CD4-positive, alpha-beta T cell treated with Interleukin-1 beta for 1 hour (primary cell): ENCODE results near the gene DIS3L2.
A peak's percentile ranks its signal among the peaks of the same experiment; 100 is the strongest.

Experiments used
- DNase-seq, 2 donors: peaks; one replicate each; pipeline ENCODE4 v3.0.0-alpha.2; 2020 to 2022

The DIS3L2 gene

DNA sequence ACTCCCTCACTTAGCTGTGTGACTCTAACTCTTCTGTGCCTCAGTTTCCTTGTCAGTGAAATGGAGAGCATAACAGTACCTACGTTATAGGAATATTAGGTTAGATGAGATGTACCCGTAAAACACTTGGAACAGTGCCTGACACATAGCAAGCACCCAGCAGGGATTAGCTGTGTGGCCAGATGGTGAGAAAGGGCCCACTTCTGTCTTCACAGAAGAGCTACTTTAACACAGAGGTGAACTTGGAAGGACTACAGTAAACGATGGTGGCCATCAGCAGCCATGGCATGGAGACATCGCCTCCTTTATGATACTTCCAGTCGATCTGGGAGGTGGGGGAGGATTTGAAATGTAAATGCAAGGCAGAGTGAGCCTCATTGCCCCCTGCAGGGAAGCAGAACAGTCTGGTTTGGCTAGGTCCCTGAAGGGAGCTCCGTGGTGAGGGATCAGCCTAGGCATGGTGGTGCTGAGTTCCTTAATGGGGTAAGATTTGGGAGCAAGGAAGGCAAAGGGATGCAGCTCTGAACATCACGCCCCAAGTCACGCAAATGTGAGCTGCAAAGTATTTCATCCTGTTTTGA is 315.3 kb downstream of the DIS3L2 start:
- DNase-seq = no peak

DNA sequence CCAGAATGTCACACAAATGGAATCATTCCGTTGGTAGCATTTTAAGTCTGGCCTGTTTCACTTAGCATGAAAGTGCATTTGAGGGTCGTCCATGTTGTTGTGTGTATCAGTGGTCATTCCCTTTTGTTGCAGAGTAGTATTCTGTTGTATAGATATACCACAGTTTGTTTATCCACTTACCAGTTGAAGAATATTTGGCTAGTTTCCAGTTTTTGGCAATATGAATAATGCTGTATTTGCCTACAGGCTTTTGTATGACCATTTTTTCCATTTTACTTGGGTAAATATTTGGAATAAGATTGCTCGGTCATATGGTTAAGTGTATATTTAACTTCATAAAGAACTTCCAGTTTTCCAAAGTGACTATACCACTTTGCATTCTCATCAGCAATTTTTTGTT is 317.0 kb downstream of the DIS3L2 start:
- DNase-seq = no peak

DNA sequence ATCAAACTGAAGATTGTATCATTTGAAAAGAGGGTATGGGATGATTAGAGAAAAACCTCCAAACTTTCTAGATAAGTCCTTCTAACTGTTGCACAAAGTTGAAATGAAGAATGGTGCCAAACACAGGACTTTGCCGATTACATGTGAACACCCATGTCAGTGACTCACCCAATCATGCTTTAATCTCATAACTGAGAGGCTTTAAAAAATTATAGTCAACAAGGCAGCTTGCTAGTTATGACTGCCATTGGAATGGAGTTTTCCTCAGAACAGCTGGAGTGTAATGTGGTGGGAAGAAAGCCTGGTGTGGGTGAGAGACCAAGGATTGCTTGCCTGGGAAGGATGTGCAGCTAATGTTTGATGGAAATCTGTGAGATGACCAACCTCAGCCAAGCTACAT is 318.8 kb downstream of the DIS3L2 start:
- no peak for DNase-seq

DNA sequence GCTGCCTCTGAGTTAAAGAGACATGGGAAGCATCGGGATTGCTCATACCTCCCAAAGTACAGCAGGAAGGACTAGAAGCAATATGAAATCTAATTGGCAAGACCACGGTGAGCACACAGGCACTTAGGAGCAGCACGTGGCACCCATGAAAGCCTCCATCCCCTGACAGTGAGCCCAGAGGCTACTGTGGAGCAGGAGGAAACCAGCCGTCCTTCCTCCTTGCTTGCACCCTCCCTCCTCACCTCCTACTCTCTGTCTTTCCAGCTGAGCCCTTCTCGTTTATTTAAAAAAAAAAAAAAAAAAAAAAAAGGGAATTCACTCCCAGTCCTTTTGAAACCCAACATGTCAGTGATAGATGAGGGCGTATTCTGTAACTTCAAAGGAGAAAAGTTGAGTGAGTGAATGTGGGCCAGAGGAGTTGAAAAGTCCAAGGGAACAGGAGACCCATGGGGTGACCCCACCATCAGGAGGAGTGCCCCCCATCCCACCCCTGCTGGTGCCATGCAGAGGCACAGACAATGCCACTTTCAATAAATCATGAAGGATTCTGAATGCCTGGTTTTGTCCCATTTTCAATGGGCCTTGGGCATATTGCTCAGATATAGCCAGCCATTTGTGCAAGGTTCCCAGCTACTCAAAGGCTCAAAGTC is 320.5 kb downstream of the DIS3L2 start:
- no peak for DNase-seq

DNA sequence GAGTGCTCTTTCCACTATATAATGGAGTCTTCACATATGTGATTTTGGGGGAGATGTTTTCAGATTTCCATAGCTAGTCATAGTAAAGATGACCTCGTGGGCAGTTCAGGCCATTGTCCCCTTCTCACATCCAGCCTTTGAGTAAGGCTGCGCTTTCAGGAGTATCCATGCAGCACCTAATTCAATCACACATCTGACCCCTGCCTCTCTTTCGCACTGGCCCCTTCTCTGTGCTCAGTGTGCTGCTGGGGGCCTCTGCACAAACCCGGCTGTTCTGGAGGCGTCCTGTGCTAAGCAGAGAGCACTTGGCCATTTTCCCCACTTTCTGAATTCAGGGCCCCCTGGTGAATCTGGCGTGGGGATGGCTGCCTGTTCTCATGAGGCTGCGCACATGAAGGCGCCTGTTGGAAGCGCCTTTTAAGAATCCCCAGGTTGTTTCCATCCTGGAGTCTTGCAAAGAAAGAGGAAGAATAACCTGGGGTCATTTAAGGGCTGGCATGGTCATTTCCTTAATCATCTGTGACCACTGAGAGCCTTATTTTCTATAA is 321.1 kb downstream of the DIS3L2 start:
- DNase-seq = no peak

DNA sequence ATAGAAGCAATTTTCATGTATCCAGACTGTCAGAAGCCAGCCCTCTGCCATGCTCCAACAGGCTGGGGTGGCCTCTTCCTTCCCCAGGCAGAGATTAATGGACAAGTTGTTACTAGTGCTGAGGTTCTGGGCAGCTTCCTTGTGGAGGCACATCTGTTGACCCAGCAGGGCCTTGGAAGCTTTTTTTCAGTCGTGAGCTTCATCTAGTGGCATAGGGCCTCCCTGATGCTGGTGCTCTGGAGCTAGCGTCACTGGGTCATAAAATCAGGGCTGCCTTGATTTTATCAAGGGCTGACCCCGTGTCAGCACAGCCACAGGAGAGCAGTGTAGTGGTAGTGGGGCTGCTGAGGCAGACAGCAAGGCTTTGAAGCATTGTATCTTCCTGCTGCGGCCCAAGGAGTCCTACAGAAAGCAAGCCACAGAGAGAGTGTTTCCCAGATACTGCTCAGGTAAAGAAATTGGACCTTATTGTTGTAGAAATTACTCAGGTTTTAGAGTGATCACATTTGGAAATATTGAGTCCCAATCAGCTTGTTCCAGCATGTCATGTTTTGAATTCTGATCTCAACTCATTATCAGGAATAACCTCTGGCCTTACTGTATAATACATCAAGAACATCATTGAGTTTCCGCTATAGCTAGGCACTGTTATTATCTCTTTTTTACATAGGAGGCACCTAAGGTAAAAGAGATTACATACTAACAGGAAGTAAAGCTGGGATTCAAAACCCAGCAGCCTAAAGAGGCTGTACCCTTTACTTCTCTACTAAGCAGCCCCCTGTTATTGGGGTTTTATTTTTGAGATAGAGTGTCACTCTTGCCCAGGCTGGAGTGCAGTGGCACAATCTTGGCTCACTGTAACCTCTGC is 324.7 kb downstream of the DIS3L2 start:
- DNase-seq = no peak

DNA sequence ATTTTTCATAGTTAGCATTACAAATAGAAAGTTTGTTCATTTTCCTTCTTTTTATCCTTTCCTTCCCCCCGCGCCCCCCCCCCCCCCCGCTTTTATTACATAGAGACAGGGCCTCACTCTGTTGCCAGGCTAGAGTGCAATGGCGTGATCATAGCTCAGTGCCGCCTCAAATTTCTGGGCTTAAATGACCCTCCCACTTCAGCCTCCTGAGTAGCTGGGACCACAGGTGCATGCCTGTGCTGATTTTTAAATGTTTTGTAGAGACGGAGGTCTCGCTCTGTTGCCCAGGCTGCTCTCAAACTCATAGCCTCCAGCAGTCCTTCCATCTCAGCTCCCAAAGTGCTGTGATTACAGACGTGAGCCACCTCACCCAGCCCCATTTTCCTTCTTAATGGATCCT is 325.8 kb downstream of the DIS3L2 start:
- DNase-seq = no peak

DNA sequence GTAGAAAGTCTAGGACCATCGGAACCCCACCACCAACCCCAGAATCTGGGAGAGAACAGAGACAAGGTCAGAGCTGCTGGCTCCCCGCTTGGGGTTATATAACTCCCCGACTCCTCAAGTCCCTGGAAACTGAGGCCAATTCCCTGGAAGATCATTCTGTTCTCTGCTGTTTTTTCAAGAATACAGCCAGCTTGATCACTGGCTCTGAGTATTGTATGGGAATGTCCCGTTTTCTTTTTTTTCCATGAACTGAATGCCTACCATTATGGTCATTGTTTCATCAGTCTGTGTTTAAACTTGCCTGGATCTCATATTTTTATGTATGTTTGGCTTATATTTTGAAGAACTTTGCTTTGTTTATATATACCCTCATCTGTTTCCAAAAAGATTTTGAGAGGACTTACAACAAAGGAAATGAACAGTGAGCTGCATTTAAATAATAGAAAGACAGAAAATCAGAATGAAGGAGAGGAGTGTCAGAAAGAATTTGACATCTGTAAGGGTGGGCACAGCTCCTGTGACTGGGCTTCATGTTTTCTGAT is 327.0 kb downstream of the DIS3L2 start:
- DNase-seq = no peak

DNA sequence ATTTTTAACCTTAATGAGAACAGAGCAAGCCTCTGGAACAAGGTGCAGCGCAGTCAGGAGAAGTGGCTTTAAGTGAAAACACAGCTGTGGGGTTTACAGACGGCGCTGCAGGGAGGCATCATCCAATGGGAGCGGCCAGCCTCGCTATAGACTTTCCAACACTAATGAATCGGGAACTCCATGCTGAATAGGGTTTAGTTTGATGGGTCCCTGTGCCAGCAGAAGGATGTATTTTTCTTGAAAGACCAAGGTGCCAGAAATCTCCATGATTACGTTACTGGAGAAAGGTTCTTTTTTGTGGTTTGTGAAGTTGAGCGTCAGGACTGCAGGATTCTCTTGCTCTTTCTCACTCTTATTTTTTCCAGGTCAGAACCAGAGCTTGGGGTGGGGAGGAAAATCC is 329.2 kb downstream of the DIS3L2 start:
- DNase-seq = no peak

DNA sequence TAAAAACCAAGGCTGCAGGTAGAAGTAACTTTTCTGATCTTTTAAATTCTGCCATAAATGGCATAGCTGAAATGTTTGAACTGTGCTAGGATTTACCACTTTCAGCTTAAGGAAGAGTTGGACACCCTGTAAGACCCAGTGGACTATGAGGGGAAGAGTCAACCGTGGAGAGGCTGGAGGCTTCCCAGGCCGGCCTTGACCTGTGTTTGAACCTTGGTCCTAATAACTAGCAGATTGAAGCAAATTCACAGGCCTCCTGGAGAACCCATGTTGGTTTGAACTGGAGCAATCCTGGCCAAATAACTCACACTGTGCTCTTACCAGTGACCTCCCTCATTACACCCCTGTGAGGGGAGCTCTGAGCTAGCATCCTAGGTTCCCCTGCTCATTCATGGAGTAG is 329.8 kb downstream of the DIS3L2 start:
- DNase-seq = no peak

DNA sequence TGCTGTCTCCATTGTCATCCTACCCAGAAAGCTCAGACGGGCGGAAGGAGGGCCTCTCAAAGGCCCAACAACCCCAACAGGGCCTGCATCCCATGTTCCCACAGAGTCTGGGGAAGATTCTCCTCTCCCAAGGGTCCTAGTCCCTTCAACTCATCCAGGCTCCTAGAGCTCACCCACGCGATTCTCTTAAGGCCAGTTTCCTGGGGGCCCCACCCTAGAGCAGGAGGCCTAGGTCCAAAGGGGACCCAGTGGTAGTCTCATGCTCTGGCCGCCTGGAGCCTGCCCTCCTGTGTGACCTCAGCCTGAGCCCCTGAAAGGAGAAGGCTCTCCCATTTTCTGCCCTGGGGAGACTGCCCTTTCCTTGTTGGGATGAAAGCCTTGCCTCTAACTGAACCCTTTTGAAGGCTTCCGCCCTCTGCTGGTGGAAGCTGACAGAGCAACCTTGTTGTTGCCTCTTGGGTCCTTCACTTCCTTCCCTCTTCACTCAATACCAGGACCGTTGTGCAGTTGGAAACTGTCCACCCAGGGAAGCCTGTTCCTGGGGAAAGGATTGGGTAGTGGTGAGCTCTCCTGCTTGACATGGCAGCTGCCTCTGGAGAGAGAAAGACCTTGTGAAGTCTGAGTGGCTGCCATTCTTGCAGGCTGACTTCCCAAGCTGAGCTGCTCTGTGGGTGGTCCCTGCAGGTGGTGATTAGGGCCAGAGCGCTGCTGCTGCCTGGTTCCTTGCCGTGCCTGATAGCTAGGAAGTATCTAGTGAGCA is 331.1 kb downstream of the DIS3L2 start:
- peak; percentile 47 to 50 for DNase-seq

DNA sequence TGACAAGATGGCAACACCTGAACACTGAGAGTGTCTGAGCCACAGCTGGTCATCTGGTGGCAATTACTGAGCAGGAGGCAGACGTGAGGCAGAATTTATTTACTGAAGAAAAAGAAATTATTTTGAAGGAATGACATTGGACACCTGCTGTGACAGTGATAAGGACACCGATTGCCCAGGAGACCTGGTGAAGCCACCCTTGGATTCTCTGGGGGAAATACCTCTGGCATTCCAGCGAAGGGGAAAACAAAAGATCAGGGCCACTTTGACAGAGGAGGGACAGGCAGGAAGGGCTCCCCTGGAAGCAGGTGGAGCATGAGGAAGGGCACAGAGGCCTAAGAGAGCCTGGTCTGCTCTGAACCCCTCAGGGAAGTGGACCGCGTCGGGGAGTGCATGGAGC is 331.7 kb downstream of the DIS3L2 start:
- no peak for DNase-seq

DNA sequence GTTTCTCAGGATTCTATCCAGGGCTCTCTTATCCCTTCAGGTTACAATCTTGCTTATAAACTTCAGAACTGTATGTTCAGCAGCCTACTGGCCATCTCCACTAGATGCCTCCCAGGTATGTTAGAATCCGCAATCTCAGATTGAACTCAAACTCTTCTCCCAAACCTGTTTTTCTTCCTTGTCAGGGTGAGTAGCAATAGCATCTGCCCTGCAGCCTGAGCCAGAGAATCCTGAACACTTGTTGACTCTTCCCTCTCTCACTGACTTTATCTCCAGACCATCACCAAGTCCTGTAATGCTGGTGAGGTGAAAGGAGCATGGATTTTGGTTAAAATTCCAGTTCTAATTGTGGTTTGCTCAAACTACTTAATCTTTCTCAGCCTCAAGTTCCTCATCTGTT is 334.5 kb downstream of the DIS3L2 start:
- no peak for DNase-seq

DNA sequence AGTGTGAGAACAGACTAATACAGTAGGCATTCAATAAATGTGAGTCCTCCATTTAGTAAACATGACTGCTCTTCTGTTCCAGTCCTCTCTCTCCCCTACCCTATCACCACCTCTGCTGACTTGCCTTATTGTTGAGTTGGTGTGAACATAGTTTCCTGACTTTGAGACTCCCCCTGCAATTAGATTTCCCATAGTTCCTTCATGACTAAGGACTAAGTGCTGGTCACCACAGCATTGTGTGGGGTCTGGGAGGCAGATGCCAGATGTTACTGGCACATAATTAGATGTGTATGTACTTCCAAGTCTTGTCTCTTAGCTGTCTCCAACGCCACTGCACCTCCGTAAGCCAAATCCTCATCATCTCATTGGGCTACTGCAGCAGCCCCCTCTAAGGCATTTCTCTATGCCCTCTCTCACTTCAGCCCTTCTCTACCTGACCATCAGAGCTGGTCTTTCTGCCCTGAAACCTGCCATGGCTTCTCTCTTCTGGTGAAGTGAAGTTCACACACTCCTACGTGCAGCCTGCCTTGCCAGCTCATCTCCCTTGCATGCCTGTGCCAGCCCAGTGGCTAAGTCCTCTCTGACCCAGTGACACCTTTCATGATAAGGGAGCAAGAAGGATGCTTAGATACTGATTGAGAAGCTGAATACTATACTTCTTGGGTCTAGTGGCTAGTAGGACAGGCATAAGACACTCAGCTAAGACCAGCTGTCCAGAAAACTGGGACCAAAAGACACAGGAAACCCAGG is 335.4 kb downstream of the DIS3L2 start:
- no peak for DNase-seq

DNA sequence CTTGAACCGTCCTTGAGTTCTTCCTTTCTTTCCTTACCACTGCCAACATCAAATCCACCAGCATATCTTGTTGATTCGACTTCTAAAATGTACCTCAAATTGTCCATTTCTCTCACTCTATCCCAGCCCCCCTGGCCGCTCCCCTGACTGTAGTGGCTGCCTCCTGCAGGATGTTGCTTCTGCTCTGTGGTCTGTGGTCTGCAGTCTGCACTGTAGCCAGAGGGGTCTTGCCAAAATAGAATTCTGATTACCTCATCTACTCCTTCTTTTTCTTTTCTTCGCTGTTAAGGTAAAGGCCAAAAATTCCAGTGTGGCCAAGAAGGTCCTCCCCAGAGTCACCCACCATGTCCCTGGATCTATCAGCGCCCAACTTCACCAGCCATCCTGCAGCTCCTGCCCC is 337.6 kb downstream of the DIS3L2 start:
- DNase-seq = no peak

DNA sequence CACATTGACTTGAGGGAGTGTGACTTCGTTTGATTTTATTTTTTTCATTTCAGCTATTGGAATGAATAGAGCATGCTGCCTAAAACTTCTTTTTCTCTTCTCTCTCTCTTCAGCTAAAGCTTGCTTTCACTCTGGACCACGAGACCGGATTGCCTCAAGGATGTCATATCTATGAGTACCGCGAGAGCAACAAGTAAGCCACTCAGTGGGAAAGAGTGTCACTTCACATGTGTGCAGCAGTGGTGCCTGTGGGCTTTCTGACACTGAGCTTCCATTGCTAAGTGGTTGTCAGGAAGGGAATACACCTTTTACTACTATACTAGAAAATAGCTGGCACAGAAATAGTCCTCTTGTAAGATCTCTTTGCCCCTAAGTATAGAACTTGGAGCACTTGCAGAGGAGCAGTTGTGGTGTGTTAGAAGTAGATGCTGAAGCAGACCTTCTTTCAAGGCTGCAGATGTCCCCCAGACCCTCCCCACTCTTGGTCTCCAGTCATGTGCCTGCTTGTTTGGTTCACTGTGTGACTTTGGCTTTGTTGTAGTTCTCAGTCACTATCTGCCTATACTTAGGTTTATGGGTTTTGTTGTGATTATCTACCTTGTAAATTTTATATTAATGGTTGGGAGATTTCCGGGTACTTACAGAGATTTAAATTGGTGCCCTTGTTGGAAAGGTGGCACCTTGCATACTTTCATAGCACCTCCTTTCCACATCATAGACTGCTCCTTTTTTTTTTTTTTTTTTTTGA is 338.6 kb downstream of the DIS3L2 start:
- DNase-seq = no peak

DNA sequence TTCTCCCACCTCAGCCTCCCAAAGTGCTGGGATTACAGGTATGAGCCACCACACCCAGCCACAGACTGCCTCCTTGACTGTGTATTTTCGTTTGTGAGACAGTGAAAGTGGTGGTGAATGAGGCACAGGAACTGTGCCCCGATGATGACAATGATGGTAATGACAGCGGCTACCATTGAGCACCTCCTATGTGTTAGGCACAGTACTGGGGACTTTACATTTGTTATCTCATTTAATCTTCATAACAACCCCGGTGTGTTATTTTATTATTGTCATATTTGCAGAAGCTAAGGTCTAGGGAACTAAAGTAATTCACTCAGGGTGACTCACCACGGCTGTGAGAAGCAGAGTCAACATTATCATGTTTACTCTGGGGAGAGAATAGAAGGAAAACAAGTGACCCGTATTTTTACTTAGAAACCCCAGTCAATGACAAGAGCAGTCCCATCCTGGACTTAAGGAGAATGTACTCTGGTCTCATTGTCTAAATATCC is 339.4 kb downstream of the DIS3L2 start:
- no peak for DNase-seq

DNA sequence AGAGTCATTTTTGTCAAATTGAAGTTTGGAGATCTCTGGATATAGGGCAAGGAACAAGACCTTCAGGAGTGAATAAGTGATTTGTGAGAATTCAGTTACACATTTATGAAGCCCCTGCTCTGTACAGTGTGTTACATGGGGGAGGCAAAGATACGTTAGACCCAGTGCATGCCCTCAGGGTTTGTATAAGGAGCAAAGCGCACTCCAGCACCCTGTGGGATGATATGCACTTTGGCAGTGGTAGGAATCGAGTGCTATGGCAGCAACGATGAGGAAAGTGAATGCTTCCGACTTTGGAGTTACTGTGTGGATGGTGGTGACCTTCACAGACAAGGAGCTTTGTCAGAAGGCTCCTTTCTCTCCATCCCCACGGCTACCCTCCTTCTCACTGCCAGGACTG is 342.7 kb downstream of the DIS3L2 start:
- no peak for DNase-seq

DNA sequence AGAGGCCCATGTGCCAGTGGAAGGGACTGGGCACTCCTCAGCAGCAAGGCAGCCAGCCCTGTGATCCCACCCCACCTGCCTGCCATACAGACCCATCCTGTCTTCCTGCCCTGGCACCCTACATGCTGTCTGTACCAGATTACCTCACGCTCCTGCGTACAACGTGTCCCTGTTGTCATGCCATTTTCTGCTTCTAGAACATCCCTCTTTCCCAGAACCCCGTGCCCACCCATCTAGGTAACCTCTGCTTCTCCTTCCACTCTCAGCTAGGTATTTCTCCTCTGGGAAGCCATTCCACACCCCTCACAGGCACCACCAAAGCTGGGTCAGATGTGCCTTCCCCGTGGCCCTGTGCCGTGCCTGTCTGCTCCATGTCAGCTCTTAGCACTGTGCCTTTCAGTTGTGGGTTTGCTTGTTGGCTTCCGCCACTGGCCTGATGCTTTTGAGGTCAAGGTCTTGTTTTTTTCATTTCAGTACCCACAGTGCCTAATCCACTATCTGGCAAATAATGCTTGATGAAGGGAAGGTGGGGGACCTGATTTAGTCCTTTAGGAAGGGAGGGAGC is 345.3 kb downstream of the DIS3L2 start:
- DNase-seq = no peak

DNA sequence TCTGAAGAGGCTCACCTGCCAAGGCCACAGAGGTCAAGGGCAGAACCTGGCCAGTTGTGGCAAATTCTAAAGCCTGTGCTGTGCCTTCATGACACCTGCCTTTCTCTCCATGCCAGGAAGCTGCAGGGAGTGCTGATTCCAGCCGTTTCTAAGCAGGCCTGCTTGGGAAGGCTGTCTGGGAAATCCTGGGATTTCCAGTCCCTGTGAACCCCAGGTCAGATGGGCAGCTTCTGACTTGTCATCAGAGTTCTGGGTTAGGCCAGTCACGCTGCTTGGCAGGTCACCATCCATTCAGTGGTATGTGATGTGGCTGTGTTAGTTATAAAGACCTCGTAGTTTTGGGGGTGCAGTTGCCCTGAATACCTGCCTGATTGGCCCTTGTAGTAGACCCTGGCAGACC is 346.3 kb downstream of the DIS3L2 start:
- no peak for DNase-seq

DNA sequence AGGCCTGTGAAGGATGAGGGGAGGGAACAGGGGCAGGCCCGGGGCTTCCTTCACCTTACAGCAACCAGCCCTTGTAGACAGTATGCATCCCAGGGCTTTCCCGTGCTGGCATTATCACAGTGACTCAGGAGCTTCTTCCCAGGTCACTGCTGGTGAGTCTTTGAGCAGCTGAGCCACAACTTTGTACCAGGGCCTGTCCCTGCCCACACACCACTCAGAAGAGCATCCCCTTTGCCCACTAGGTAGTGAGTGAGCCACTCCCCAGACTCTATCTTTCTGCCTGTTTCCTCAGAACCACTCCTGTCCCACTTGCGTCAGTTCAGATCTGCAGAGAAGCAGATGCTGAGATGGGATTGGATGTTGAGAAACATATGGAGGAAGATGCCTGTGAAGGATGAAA is 347.5 kb downstream of the DIS3L2 start:
- no peak for DNase-seq
